Erythroblast (primary cell): ENCODE results near the gene PMPCA.

Source experiments
- GATA1 ChIP-seq: IDR thresholded peaks from 2 replicates; pipeline ENCODE4 v1.6.1; 2011; ENCODE audit warnings: low read depth, mild to moderate bottlenecking, control low read depth, low read length, moderate library complexity
- POLR2A ChIP-seq: IDR thresholded peaks from 2 replicates; pipeline ENCODE4 v1.6.1; 2011; ENCODE audit warnings: mild to moderate bottlenecking, low read length

- TF ChIP-seq POLR2A (no peak), GATA1 (no peak)
Measured at GRCh38 chr9:136441681-136442245, 31.3 kb downstream of the PMPCA start.
